H9 (cell line): Measurements from ENCODE around the gene NUPR1. TPM values are rescaled to one million over a fixed set of nuclear protein-coding genes. Genes with fewer than 3 reads are reported as not detected.

ENCODE experiments used
- DNase-seq: peaks from one replicate; pipeline ENCODE4 v3.0.0-alpha.2; 2017
- H2AFZ ChIP-seq: one replicate; pipeline ENCODE4 v1.6.1; 2013; ENCODE audit warnings: mild to moderate bottlenecking, low read length, control low read depth, moderate library complexity
- H2AK5ac ChIP-seq: 2 replicates; pipeline ENCODE4 v1.6.1; 2013; ENCODE audit warnings: low read length, control low read depth, mixed read lengths; ENCODE audit not compliant: insufficient read length
- H2BK120ac ChIP-seq: one replicate; pipeline ENCODE4 v1.6.1; 2013; ENCODE audit warnings: low read depth, mild to moderate bottlenecking, low read length, control low read depth, inconsistent platforms; ENCODE audit not compliant: poor library complexity, severe bottlenecking
- H2BK12ac ChIP-seq: 2 replicates; pipeline ENCODE4 v1.6.1; 2013; ENCODE audit warnings: low read length, control low read depth, mixed read lengths, low read depth; ENCODE audit not compliant: insufficient read length
- H2BK15ac ChIP-seq: 2 replicates; pipeline ENCODE4 v1.6.1; 2013; ENCODE audit warnings: low read depth, low read length, control low read depth
- H2BK20ac ChIP-seq: one replicate; pipeline ENCODE4 v1.6.1; 2013; ENCODE audit warnings: low read depth, mild to moderate bottlenecking, low read length, control low read depth, inconsistent platforms; ENCODE audit not compliant: poor library complexity, severe bottlenecking
- H2BK5ac ChIP-seq: 2 replicates; pipeline ENCODE4 v1.6.1; 2013; ENCODE audit warnings: low read length, control low read depth, mixed read lengths; ENCODE audit not compliant: insufficient read length
- H3K14ac ChIP-seq: 2 replicates; pipeline ENCODE4 v1.6.1; 2013; ENCODE audit warnings: low read length, control low read depth; ENCODE audit not compliant: insufficient read depth
- H3K18ac ChIP-seq: 2 replicates; pipeline ENCODE4 v1.6.1; 2013; ENCODE audit warnings: low read depth, mild to moderate bottlenecking, mixed read lengths, low read length, control low read depth; ENCODE audit not compliant: insufficient read length
- H3K23ac ChIP-seq: 2 replicates; pipeline ENCODE4 v1.6.1; 2013; ENCODE audit warnings: low read length, control low read depth, mixed read lengths, low read depth; ENCODE audit not compliant: insufficient read length
- H3K23me2 ChIP-seq: 2 replicates; pipeline ENCODE4 v1.6.1; 2013; ENCODE audit warnings: low read depth, mild to moderate bottlenecking, mixed read lengths, low read length, control low read depth; ENCODE audit not compliant: insufficient read length, poor library complexity, severe bottlenecking
- H3K27ac ChIP-seq: 2 replicates; pipeline ENCODE4 v1.5.1; 2013; ENCODE audit warnings: low read length, control low read depth, mixed read lengths, low read depth; ENCODE audit not compliant: insufficient read length
- H3K27me3 ChIP-seq: 2 replicates; pipeline ENCODE4 v1.6.1; 2013; ENCODE audit warnings: low read length, control low read depth, inconsistent platforms; ENCODE audit not compliant: insufficient read depth
- H3K4ac ChIP-seq: 2 replicates; pipeline ENCODE4 v1.6.1; 2013; ENCODE audit warnings: low read depth, mild to moderate bottlenecking, control low read depth, inconsistent platforms, low read length, moderate library complexity
- H3K4me1 ChIP-seq: 2 replicates; pipeline ENCODE4 v1.6.1; 2013; ENCODE audit warnings: low read length, control low read depth, inconsistent platforms; ENCODE audit not compliant: insufficient read depth
- H3K4me2 ChIP-seq: 2 replicates; pipeline ENCODE4 v1.6.1; 2013; ENCODE audit warnings: low read length, control low read depth, mixed read lengths; ENCODE audit not compliant: insufficient read length, insufficient read depth
- H3K56ac ChIP-seq: 2 replicates; pipeline ENCODE4 v1.6.1; 2013; ENCODE audit warnings: low read depth, mild to moderate bottlenecking, mixed read lengths, low read length, control low read depth; ENCODE audit not compliant: insufficient read length
- H3K79me1 ChIP-seq: 2 replicates; pipeline ENCODE4 v1.6.1; 2013; ENCODE audit warnings: low read depth, mild to moderate bottlenecking, moderate library complexity, low read length, control low read depth, inconsistent platforms; ENCODE audit not compliant: insufficient read depth, poor library complexity, severe bottlenecking
- H3K79me2 ChIP-seq: 2 replicates; pipeline ENCODE4 v1.6.1; 2013; ENCODE audit warnings: low read length, control low read depth, inconsistent platforms; ENCODE audit not compliant: insufficient read depth
- H3K9ac ChIP-seq: 2 replicates; pipeline ENCODE4 v1.6.1; 2013; ENCODE audit warnings: low read length, control low read depth, mixed read lengths; ENCODE audit not compliant: insufficient read length; ENCODE audit errors: extremely low read depth
- H3K9me3 ChIP-seq: one replicate; pipeline ENCODE4 v1.6.1; 2013; ENCODE audit warnings: low read depth, low read length, inconsistent platforms; ENCODE audit not compliant: control insufficient read depth
- H3T11ph ChIP-seq: one replicate; pipeline ENCODE4 v1.6.1; 2013; ENCODE audit warnings: mild to moderate bottlenecking, low read length, control low read depth, inconsistent platforms
- H4K20me1 ChIP-seq: one replicate; pipeline ENCODE4 v1.6.1; 2013; ENCODE audit not compliant: control insufficient read depth, insufficient read length, insufficient read depth
- H4K5ac ChIP-seq: 2 replicates; pipeline ENCODE4 v1.6.1; 2013; ENCODE audit warnings: low read depth, mild to moderate bottlenecking, mixed read lengths, low read length, control low read depth; ENCODE audit not compliant: insufficient read length
- H4K8ac ChIP-seq: replicated peaks from 2 replicates; pipeline ENCODE4 v1.6.1; 2013; ENCODE audit warnings: low read length, control low read depth, mixed read lengths, low read depth; ENCODE audit not compliant: insufficient read length
- H4K91ac ChIP-seq: 2 replicates; pipeline ENCODE4 v1.6.1; 2013; ENCODE audit warnings: low read depth, mild to moderate bottlenecking, moderate library complexity, mixed read lengths, low read length, control low read depth; ENCODE audit not compliant: insufficient read length
- H3K27ac Mint-ChIP-seq, 3 experiments: 2 replicates in 2 of 3; 3 replicates in 1 of 3; pipeline ENCODE4 v1.8.0; 2020 to 2021; ENCODE audit warnings: mixed read lengths in 3 of 3, mild to moderate bottlenecking in 1 of 3, moderate library complexity in 1 of 3
- H3K27me3 Mint-ChIP-seq: 2 replicates; pipeline ENCODE4 v1.8.0; 2021; ENCODE audit warnings: low read depth, mild to moderate bottlenecking, moderate library complexity, mixed read lengths
- H3K36me3 Mint-ChIP-seq, 3 experiments: 2 replicates in 2 of 3; 3 replicates in 1 of 3; pipeline ENCODE4 v1.8.0; 2020 to 2021; ENCODE audit warnings: low read depth in 3 of 3, mixed read lengths in 3 of 3; ENCODE audit not compliant: insufficient read depth in 1 of 3
- H3K4me1 Mint-ChIP-seq, 2 experiments: 2 replicates each; pipeline ENCODE4 v1.8.0; 2020; ENCODE audit warnings: mixed read lengths in 2 of 2
- H3K4me3 Mint-ChIP-seq, 2 experiments: 2 replicates in 1 of 2; 3 replicates in 1 of 2; pipeline ENCODE4 v1.8.0; 2020 to 2021; ENCODE audit warnings: mild to moderate bottlenecking in 2 of 2, mixed read lengths in 2 of 2, moderate library complexity in 1 of 2
- H3K9me3 Mint-ChIP-seq, 2 experiments: 2 replicates in 1 of 2; 3 replicates in 1 of 2; pipeline ENCODE4 v1.8.0; 2020; ENCODE audit warnings: mild to moderate bottlenecking in 2 of 2, mixed read lengths in 2 of 2, moderate library complexity in 1 of 2
- WGBS: extraction: QIAGEN DNeasy Blood & Tissue Kit; methylation state at CpG from one replicate; pipeline ENCODE4 v1.1.7; 2013; ENCODE audit warnings: missing lambda C conversion rate, low lambda C conversion rate, mixed read lengths; ENCODE audit not compliant: insufficient read length; ENCODE audit errors: extremely low coverage; 5-methylcytosine and 5-hydroxymethylcytosine counted together
- total RNA-seq: library from RNA; stranded (reverse); gene quantifications from 2 replicates; pipeline ENCODE4 v1.2.1, GENCODE V29; 2021
- TF ChIP-seq, protein P1 (sequence below): fragments of 200-600 bp; sonication (generic); conservative IDR thresholded peaks from 3 replicates; pipeline ENCODE4 v1.8.0; 2021; ENCODE audit warnings: antibody characterized with exemption, mild to moderate bottlenecking

NUPR1 gene
- total RNA-seq, 1 experiment from 2014 or later: 0.35 TPM

DNA sequence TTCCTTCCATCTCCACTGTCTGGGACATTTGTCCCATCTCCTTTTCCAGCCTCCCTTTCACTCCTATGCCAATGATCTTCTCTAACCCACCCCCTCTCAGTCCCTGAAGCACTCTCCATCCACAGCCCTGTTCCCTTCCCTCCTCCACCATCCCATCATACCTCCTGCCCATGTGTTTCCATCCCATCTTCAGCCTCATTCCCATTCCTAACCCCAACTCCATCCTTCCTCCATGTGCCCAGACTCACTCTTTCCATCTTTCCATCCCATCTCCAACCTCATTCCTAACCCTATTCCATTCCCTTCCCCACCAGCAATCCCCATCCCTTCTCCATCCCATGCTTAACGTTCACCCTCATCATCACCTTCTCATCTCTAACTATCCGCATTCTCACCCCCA is 36.5 kb downstream of the NUPR1 start:
- Histone ChIP-seq H3K4me2 (no peak overlapping the region), H4K5ac (no peak overlapping the region), H4K8ac (no peak overlapping the region), H3K4ac (no peak overlapping the region), H2BK5ac (no peak overlapping the region), H3K23me2 (no peaks in the 10 kb centered on the region), H2BK12ac (no peak overlapping the region), H3K23ac (no peak overlapping the region), H2AK5ac (no peak overlapping the region), H3K79me1 (no peaks in the 10 kb centered on the region), H4K91ac (no peak overlapping the region), H2BK20ac (no peak overlapping the region), H3K4me1 (no peaks in the 10 kb centered on the region), H3K27me3 (no peaks in the 10 kb centered on the region), H3K18ac (no peak overlapping the region), H2AFZ (no peak overlapping the region), H3K14ac (no peak overlapping the region), H4K20me1 (no peaks in the 10 kb centered on the region), H3K79me2 (no peaks in the 10 kb centered on the region), H3K9me3 (no peaks in the 10 kb centered on the region), H2BK120ac (no peak overlapping the region), H3K27ac (no peak overlapping the region), H2BK15ac (no peak overlapping the region), H3K9ac (no peak overlapping the region), H3T11ph (no peak overlapping the region), H3K56ac (no peak overlapping the region)
- H3K36me3 Mint-ChIP-seq: no peaks in the 10 kb centered on the region
- whole genome bisulfite sequencing: 100% methylated on average over 2 of the region's 2 CpGs
- H3K4me1 Mint-ChIP-seq: 0 out of 4 replicates have a peak, but pooled peaks cover 0 to 2% of the 10 kb centered on the region in 2 experiments
- DNase-seq: no peak
- TF ChIP-seq, protein P1, sequence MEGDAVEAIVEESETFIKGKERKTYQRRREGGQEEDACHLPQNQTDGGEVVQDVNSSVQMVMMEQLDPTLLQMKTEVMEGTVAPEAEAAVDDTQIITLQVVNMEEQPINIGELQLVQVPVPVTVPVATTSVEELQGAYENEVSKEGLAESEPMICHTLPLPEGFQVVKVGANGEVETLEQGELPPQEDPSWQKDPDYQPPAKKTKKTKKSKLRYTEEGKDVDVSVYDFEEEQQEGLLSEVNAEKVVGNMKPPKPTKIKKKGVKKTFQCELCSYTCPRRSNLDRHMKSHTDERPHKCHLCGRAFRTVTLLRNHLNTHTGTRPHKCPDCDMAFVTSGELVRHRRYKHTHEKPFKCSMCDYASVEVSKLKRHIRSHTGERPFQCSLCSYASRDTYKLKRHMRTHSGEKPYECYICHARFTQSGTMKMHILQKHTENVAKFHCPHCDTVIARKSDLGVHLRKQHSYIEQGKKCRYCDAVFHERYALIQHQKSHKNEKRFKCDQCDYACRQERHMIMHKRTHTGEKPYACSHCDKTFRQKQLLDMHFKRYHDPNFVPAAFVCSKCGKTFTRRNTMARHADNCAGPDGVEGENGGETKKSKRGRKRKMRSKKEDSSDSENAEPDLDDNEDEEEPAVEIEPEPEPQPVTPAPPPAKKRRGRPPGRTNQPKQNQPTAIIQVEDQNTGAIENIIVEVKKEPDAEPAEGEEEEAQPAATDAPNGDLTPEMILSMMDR: no peak
- H3K4me3 Mint-ChIP-seq: no peak overlapping the region
- no peaks in the 10 kb centered on the region for H3K9me3 Mint-ChIP-seq
- peaks cover 15% of the 10 kb centered on the region for H3K27me3 Mint-ChIP-seq
- no peak overlapping the region for H3K27ac Mint-ChIP-seq
